NCI-H1694 (cell line): Measurements from ENCODE around the gene MAP1A.
"Not testable (repeated sequence)": the region's sequence is repeated elsewhere in the genome, so short reads cannot be mapped to it uniquely, and the experiment has no call there.

ENCODE experiments used
- DNase-seq: peaks from one replicate; lab custom pipeline; 2025; lab: John Stamatoyannopoulos, UW

MAP1A gene

GRCh38 chr15:43529587-43530345 is 12.4 kb downstream of the MAP1A start:
- DNase-seq: no peak

GRCh38 chr15:43531018-43531670 is 13.7 kb downstream of the MAP1A start:
- DNase-seq: no peak

GRCh38 chr15:43532826-43533225 is 15.4 kb downstream of the MAP1A start:
- DNase-seq: not testable (repeated sequence)

GRCh38 chr15:43534897-43535296 is 17.5 kb downstream of the MAP1A start:
- no peak for DNase-seq

GRCh38 chr15:43538091-43538490 is 20.7 kb downstream of the MAP1A start:
- DNase-seq: no peak

- no peak for DNase-seq
Observed at GRCh38 chr15:43541785-43542184, 24.4 kb downstream of the MAP1A start.

- no peak for DNase-seq
Observed at GRCh38 chr15:43544266-43544665, 26.9 kb downstream of the MAP1A start.

- no peak for DNase-seq
Observed at GRCh38 chr15:43545426-43545825, 28.0 kb downstream of the MAP1A start.

GRCh38 chr15:43547539-43547938 is 30.1 kb downstream of the MAP1A start:
- no peak for DNase-seq

- no peak for DNase-seq
Observed at GRCh38 chr15:43550527-43551363, 33.3 kb downstream of the MAP1A start.

GRCh38 chr15:43552256-43552655 is 34.8 kb downstream of the MAP1A start:
- no peak for DNase-seq

GRCh38 chr15:43552986-43553385 is 35.6 kb downstream of the MAP1A start:
- DNase-seq: no peak

- DNase-seq: not testable (repeated sequence)
Observed at GRCh38 chr15:43562753-43563152, 45.3 kb downstream of the MAP1A start.

GRCh38 chr15:43563793-43564192 is 46.4 kb downstream of the MAP1A start:
- not testable (repeated sequence) for DNase-seq

GRCh38 chr15:43566615-43567014 is 49.2 kb downstream of the MAP1A start:
- not testable (repeated sequence) for DNase-seq

GRCh38 chr15:43574607-43575006 is 57.2 kb downstream of the MAP1A start:
- DNase-seq: not testable (repeated sequence)
